HG02610 (cell line): ENCODE results near the gene ATP5PD.

Experiments
- ATAC-seq: cut with Tn5 transposase; IDR thresholded peaks from one replicate; pipeline ENCODE4 v1.9.1; 2021; ENCODE audit warnings: mild to moderate bottlenecking, moderate library complexity; ENCODE audit not compliant: unreplicated experiment

ATP5PD gene

GRCh38 chr17:75046407-75047289 lies at the start of gene ATP5PD, which contains the start of gene KCTD2:
ATP5PD (minus strand) TSS chr17:75046969; CDS start chr17:75042650, 4,319 bp downstream.
KCTD2 (plus strand) TSS chr17:75047225; CDS start chr17:75047251, 26 bp downstream.
- peak; percentile 95 for ATAC-seq

GRCh38 chr17:75096082-75096625 lies 49.4 kb upstream of the ATP5PD start:
- ATAC-seq, result no peak

- ATAC-seq, result no peak
These were observed 48.2 kb upstream of the ATP5PD start for GRCh38 chr17:75094871-75095399.

- ATAC-seq, result no peak
These were observed 46.9 kb upstream of the ATP5PD start for GRCh38 chr17:75093548-75094158.

GRCh38 chr17:75091855-75092327 lies 45.1 kb upstream of the ATP5PD start:
- ATAC-seq, result no peak

- no peak for ATAC-seq
These were observed 44.4 kb upstream of the ATP5PD start for GRCh38 chr17:75090871-75091854.

- ATAC-seq, result no peak
These were observed 42.0 kb upstream of the ATP5PD start for GRCh38 chr17:75088465-75089417.

- no peak for ATAC-seq
These were observed 41.0 kb upstream of the ATP5PD start, which contains the start of gene SLC16A5 for GRCh38 chr17:75087558-75088453. SLC16A5 (plus strand) TSS chr17:75087954; CDS start chr17:75093637, 5,683 bp downstream.

GRCh38 chr17:75087182-75087557 lies 40.4 kb upstream of the ATP5PD start:
- no peak for ATAC-seq

- ATAC-seq, result no peak
These were observed 39.9 kb upstream of the ATP5PD start for GRCh38 chr17:75086496-75087181.

- no peak for ATAC-seq
These were observed 37.4 kb upstream of the ATP5PD start for GRCh38 chr17:75084039-75084660.

GRCh38 chr17:75082683-75083082 lies 35.9 kb upstream of the ATP5PD start:
- ATAC-seq, result no peak

GRCh38 chr17:75081611-75082540 lies 35.1 kb upstream of the ATP5PD start:
- ATAC-seq, result no peak

- no peak for ATAC-seq
These were observed 32.2 kb upstream of the ATP5PD start for GRCh38 chr17:75079023-75079373.

GRCh38 chr17:75078284-75079022 lies 31.7 kb upstream of the ATP5PD start:
- no peak for ATAC-seq
